ENCODE results near the gene GRID1. TPM values are rescaled to one million over a fixed set of nuclear protein-coding genes. Genes with fewer than 3 reads are reported as not detected.

The GRID1 gene
- polyA plus RNA-seq, 1 donor (not counting 4 experiments of a cell fraction or from before 2014, with no cell fraction given): 0.01 TPM

DNA sequence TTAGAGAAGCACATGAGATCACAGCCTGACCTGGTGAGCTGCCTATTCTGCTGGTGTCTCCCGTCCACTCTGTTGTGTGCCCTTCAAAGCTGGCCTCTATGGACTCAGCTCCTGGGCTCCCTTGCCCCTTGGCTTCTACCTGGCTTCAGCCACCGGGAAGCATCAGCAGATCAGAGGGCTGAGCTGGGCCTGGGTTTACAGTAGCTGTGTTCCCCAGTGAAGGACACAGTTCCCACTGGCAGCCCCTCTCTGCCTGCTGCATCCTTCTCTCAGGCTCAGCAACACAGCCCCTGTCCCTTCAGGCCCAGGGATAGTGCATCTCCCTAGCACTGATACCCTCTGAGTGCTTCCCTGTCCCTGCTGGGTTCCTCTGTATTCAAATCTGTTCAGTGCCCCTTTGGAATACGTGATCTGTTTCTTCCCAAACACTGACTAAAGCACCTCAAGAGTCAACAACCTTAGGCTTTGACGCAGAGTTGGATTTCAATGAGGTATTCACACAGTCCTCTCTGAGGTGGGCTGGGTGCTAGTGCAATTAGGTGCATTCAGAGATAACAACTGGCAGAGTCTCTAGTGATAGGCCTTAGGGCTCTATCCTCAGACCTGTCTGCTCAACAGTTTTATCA is 109.8 kb downstream of the GRID1 start:
- Histone ChIP-seq H3K4me3 (ENCODE audit: control insufficient read depth in 2 of 3, extremely low read depth in 1 of 3, insufficient read depth in 2 of 3, low read depth in 1 of 3, low read length in 3 of 3) (no peak overlapping the region), H3K4me2 (ENCODE audit: control insufficient read depth, extremely low read depth, insufficient read depth, low read depth, low read length) (no peak overlapping the region), H3K27me3 (ENCODE audit: control insufficient read depth, extremely low read depth, insufficient read depth, low read length) (peaks cover 3% of the 10 kb centered on the region), H3K27ac (ENCODE audit: control insufficient read depth, insufficient read depth, low read length) (no peak overlapping the region), H3K79me2 (ENCODE audit: control insufficient read depth, insufficient read depth, low read length) (no peaks in the 10 kb centered on the region), H4K20me1 (ENCODE audit: control insufficient read depth, extremely low read depth, insufficient read depth, low read length) (no peaks in the 10 kb centered on the region), H2AFZ (ENCODE audit: control insufficient read depth, low read length) (no peak overlapping the region), H3K4me1 (ENCODE audit: control insufficient read depth, extremely low read depth, insufficient read depth, low read length) (no peaks in the 10 kb centered on the region), H3K36me3 (ENCODE audit: control insufficient read depth in 2 of 2, extremely low read depth in 1 of 2, insufficient read depth in 2 of 2, low read length in 2 of 2) (no peaks in the 10 kb centered on the region), H3K9me3 (ENCODE audit: control insufficient read depth, low read depth, low read length) (no peaks in the 10 kb centered on the region), H3K9me1 (ENCODE audit: control insufficient read depth, extremely low read depth, insufficient read depth, low read length) (no peaks in the 10 kb centered on the region), H3K9ac (ENCODE audit: control insufficient read depth, extremely low read depth, insufficient read depth, low read length) (no peak overlapping the region)
- FAIRE-seq (no peak), DNase-seq (ENCODE audit: low read depth, low spot score) (no peak)
- TF ChIP-seq, protein P1, sequence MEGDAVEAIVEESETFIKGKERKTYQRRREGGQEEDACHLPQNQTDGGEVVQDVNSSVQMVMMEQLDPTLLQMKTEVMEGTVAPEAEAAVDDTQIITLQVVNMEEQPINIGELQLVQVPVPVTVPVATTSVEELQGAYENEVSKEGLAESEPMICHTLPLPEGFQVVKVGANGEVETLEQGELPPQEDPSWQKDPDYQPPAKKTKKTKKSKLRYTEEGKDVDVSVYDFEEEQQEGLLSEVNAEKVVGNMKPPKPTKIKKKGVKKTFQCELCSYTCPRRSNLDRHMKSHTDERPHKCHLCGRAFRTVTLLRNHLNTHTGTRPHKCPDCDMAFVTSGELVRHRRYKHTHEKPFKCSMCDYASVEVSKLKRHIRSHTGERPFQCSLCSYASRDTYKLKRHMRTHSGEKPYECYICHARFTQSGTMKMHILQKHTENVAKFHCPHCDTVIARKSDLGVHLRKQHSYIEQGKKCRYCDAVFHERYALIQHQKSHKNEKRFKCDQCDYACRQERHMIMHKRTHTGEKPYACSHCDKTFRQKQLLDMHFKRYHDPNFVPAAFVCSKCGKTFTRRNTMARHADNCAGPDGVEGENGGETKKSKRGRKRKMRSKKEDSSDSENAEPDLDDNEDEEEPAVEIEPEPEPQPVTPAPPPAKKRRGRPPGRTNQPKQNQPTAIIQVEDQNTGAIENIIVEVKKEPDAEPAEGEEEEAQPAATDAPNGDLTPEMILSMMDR (optimal IDR thresholded peaks at IDR 0.05 in 1 of 3, IDR thresholded peaks at IDR 0.05 in 1 of 3, conservative IDR thresholded peaks at IDR 0.05 in 1 of 3; ENCODE audit: extremely low read depth in 1 of 3, insufficient read depth in 2 of 3, low read length in 3 of 3): no peak
- TF ChIP-seq EZH2 (IDR thresholded peaks at IDR 0.05; ENCODE audit: low read length): no peak
- dilution Hi-C loops (cut with MboI; ENCODE audit: extremely low pct_ligation_motif_present, low sequenced_read_pairs): no loop called here

DNA sequence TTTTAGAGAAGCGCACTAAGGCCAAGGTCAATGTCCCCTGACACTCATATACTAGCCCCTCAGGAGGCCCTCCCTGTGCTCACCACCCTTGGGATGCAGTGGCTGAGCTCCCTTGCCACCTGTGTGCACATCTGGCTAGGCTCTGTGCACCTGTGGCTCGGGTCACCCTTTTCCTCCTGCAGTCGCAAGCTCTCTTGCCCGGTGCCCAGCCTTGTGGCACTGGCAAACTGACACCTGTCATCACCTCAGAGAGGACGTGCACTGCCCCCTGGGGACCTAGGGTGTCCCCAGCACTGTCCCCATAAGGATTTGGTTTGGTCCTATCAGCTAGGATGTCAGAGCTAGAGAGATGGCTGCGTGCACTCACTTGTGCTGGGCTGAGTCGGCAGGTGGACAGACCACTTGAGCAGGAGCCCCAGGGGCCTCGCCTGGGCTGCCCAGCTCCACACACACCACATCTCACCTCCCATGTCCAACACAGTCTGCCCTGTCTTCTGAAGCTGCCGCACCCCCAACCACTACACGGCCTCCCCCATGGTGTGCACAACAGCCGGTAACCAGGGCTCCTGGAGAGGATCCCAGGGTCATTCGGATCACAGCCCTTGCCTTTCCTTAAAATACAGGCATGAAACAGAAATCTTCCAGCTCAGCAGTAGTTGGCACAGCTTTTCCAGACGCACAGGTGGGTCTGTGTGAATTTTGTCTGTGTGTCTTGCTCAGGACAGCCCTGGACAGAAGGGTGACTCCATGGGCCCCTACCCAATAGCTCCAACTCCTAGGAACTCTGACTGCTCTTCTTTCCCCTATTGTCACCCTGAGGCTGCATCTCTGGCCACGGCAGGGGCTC is 111.0 kb downstream of the GRID1 start:
- DNase-seq (ENCODE audit: low read depth, low spot score): no peak
- FAIRE-seq: no peak
- TF ChIP-seq EZH2 (IDR thresholded peaks at IDR 0.05; ENCODE audit: low read length): no peak
- TF ChIP-seq, protein P1 (optimal IDR thresholded peaks at IDR 0.05 in 1 of 3, IDR thresholded peaks at IDR 0.05 in 1 of 3, conservative IDR thresholded peaks at IDR 0.05 in 1 of 3; ENCODE audit: extremely low read depth in 1 of 3, insufficient read depth in 2 of 3, low read length in 3 of 3): no peak

More for the DNA sequence above, 111.0 kb downstream of the GRID1 start:
- Histone ChIP-seq H2AFZ (ENCODE audit: control insufficient read depth, low read length) (no peak overlapping the region), H3K4me1 (ENCODE audit: control insufficient read depth, extremely low read depth, insufficient read depth, low read length) (no peaks in the 10 kb centered on the region), H3K36me3 (ENCODE audit: control insufficient read depth in 2 of 2, extremely low read depth in 1 of 2, insufficient read depth in 2 of 2, low read length in 2 of 2) (no peaks in the 10 kb centered on the region), H3K9me1 (ENCODE audit: control insufficient read depth, extremely low read depth, insufficient read depth, low read length) (no peaks in the 10 kb centered on the region), H3K27ac (ENCODE audit: control insufficient read depth, insufficient read depth, low read length) (no peak overlapping the region), H3K4me2 (ENCODE audit: control insufficient read depth, extremely low read depth, insufficient read depth, low read depth, low read length) (no peak overlapping the region), H3K4me3 (ENCODE audit: control insufficient read depth in 2 of 3, extremely low read depth in 1 of 3, insufficient read depth in 2 of 3, low read depth in 1 of 3, low read length in 3 of 3) (no peak overlapping the region), H3K27me3 (ENCODE audit: control insufficient read depth, extremely low read depth, insufficient read depth, low read length) (no peaks in the 10 kb centered on the region), H4K20me1 (ENCODE audit: control insufficient read depth, extremely low read depth, insufficient read depth, low read length) (no peaks in the 10 kb centered on the region), H3K9ac (ENCODE audit: control insufficient read depth, extremely low read depth, insufficient read depth, low read length) (no peak overlapping the region), H3K79me2 (ENCODE audit: control insufficient read depth, insufficient read depth, low read length) (no peaks in the 10 kb centered on the region), H3K9me3 (ENCODE audit: control insufficient read depth, low read depth, low read length) (no peaks in the 10 kb centered on the region)
- dilution Hi-C loops (cut with MboI; ENCODE audit: extremely low pct_ligation_motif_present, low sequenced_read_pairs): no loop called here
